ENCODE measurements around the gene CFHR5.
"Not testable (repeated sequence)": the region's sequence is repeated elsewhere in the genome, so short reads cannot be mapped to it uniquely, and the experiment has no call there.

Gene CFHR5

GRCh38 chr1:197017558-197018146 lies 40.3 kb downstream of the CFHR5 start:
- in situ Hi-C loops (cut with MboI; ENCODE audit: low sequenced_read_pairs) = no loop called here

GRCh38 chr1:197021716-197022115 lies 44.4 kb downstream of the CFHR5 start:
- in situ Hi-C loops (cut with MboI; ENCODE audit: low sequenced_read_pairs) = no loop called here

GRCh38 chr1:197024460-197024859 lies 47.1 kb downstream of the CFHR5 start:
- in situ Hi-C loops (cut with MboI; ENCODE audit: low sequenced_read_pairs) = no loop called here

GRCh38 chr1:197027359-197027758 lies 50.0 kb downstream of the CFHR5 start:
- in situ Hi-C loops (cut with MboI; ENCODE audit: low sequenced_read_pairs) = no loop called here

GRCh38 chr1:197029749-197030148 lies 52.4 kb downstream of the CFHR5 start:
- in situ Hi-C loops (cut with MboI; ENCODE audit: low sequenced_read_pairs) = no loop called here

GRCh38 chr1:197034631-197035339 lies 57.4 kb downstream of the CFHR5 start:
- in situ Hi-C loops (cut with MboI; ENCODE audit: low sequenced_read_pairs) = not testable (repeated sequence)

GRCh38 chr1:197036861-197037260 lies 59.5 kb downstream of the CFHR5 start:
- in situ Hi-C loops (cut with MboI; ENCODE audit: low sequenced_read_pairs) = no loop called here

- in situ Hi-C loops (cut with MboI; ENCODE audit: low sequenced_read_pairs) = no loop called here
These were observed 64.4 kb downstream of the CFHR5 start for GRCh38 chr1:197041486-197042353.

- in situ Hi-C loops (cut with MboI; ENCODE audit: low sequenced_read_pairs) = no loop called here
These were observed 65.5 kb downstream of the CFHR5 start for GRCh38 chr1:197042676-197043341.

GRCh38 chr1:197049100-197049499 lies 71.7 kb downstream of the CFHR5 start:
- in situ Hi-C loops (cut with MboI; ENCODE audit: low sequenced_read_pairs) = no loop called here

Data from HL-60/S4 treated with phorbol 12-myristate 13-acetate at 8.2 ng/mL for 4 days and 3 days (cell line).